ENCODE results near the gene FHL5. TPM values are rescaled to one million over a fixed set of nuclear protein-coding genes. Genes with fewer than 3 reads are reported as not detected.

The FHL5 gene
- total and polyA plus RNA-seq, 2 donors (not counting 3 experiments of a cell fraction or from before 2014, with no cell fraction given), result not detected

DNA sequence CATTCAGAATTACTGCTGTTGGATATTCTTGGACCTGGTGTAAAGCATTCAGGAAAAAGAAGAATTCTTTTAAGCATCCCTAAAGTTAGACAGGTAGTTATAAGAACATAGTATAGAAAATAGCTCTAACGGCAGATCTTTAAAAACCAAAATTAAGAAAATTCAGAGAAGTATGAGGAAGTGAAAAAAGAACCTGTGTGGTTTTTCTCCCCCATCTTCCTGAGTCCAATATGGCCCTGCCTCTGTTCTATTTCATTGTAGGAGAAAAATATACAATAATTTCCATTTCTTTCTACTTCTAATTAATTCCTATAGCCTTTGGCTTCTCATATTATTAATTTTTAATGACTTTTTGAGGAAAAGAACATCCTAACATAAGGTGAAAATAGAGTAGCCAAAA is 47.1 kb downstream of the FHL5 start:
- POLR2A ChIA-PET, result no interaction called here
- intact Hi-C loops (cut with micrococcal nuclease) (no loop called here), dilution Hi-C loops (cut with MboI; ENCODE audit: extremely low pct_ligation_motif_present, low sequenced_read_pairs) (no loop called here)
- FAIRE-seq (no peak), DNase-seq (ENCODE audit: low read depth, low spot score) (no peak)
- H3K4me3 ChIP-seq (replicated peaks in 1 of 3; ENCODE audit: insufficient read depth in 1 of 3, low read depth in 1 of 3, low read length in 3 of 3), result no peak overlapping the region
- CTCF ChIA-PET, result no interaction called here
- no peak overlapping the region for H3K4me2 ChIP-seq (ENCODE audit: insufficient read depth, low read length)
- no TSS peak for BruUV-seq (replicated peaks)
- H3K9me1 ChIP-seq (replicated peaks; ENCODE audit: control insufficient read depth, extremely low read depth, insufficient read depth, low read length), result no peaks in the 10 kb centered on the region
- no peaks in the 10 kb centered on the region for H3K36me3 ChIP-seq (ENCODE audit: control insufficient read depth in 2 of 2, extremely low read depth in 1 of 2, insufficient read depth in 2 of 2, low read length in 2 of 2)
- H2AFZ ChIP-seq (ENCODE audit: low read depth, low read length), result no peak overlapping the region
- H3K79me2 ChIP-seq (ENCODE audit: control insufficient read depth, insufficient read depth, low read length), result no peaks in the 10 kb centered on the region
- H3K4me1 ChIP-seq (ENCODE audit: control insufficient read depth, extremely low read depth, insufficient read depth, low read length), result no peaks in the 10 kb centered on the region
- H3K27me3 ChIP-seq (ENCODE audit: control insufficient read depth in 2 of 2, insufficient read depth in 2 of 2, low read length in 2 of 2), result no peaks in the 10 kb centered on the region
- TF ChIP-seq CTCF (IDR thresholded peaks at IDR 0.05; ENCODE audit: extremely low read depth in 1 of 2, insufficient read depth in 1 of 2, low read depth in 1 of 2, low read length in 2 of 2), result no peak
- no peak for TF ChIP-seq POLR2AphosphoS5 (IDR thresholded peaks at IDR 0.05; ENCODE audit: insufficient read depth, low read depth, low read length)
- TF ChIP-seq FOS (IDR thresholded peaks at IDR 0.05; ENCODE audit: borderline replicate concordance, insufficient read depth, low read length), result no peak
- TF ChIP-seq, protein P1, sequence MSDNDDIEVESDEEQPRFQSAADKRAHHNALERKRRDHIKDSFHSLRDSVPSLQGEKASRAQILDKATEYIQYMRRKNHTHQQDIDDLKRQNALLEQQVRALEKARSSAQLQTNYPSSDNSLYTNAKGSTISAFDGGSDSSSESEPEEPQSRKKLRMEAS (IDR thresholded peaks at IDR 0.05; ENCODE audit: insufficient read depth, insufficient read length), result no peak
- TF ChIP-seq JUN (IDR thresholded peaks at IDR 0.05; ENCODE audit: borderline replicate concordance, insufficient read depth, insufficient read length, low read depth), result no peak
- no peak for TF ChIP-seq GATA2 (IDR thresholded peaks at IDR 0.05; ENCODE audit: insufficient read depth, insufficient read length, low read depth, low read length)
- H4K20me1 ChIP-seq (replicated peaks; ENCODE audit: control insufficient read depth, extremely low read depth, insufficient read depth, low read length), result no peaks in the 10 kb centered on the region
- H3K9ac ChIP-seq (replicated peaks; ENCODE audit: extremely low read depth, insufficient read depth, low read length), result no peak overlapping the region
- H3K9me3 ChIP-seq (replicated peaks; ENCODE audit: control insufficient read depth, insufficient read depth, low read length), result no peaks in the 10 kb centered on the region
- no peak overlapping the region for H3K27ac ChIP-seq (ENCODE audit: insufficient read depth, low read depth, low read length)
